GM19239 (cell line): ENCODE results near the gene STOM.

Experiments
- DNase-seq: peaks from one replicate; pipeline ENCODE4 v3.0.0; 2011; ENCODE audit warnings: low spot score; ENCODE audit not compliant: insufficient read length
- FAIRE-seq: peaks from 2 replicates; lab custom pipeline; 2011; peaks lifted over from hg19 to GRCh38; lab: Jason Lieb, UNC

STOM gene

GRCh38 chr9:121372239-121373010 lies 2.4 kb upstream of the STOM start:
- DNase-seq, result no peak
- FAIRE-seq, result no peak

GRCh38 chr9:121371495-121372061 lies 1.5 kb upstream of the STOM start:
- DNase-seq (no peak), FAIRE-seq (no peak)

- FAIRE-seq (peak; percentile 70), DNase-seq (no peak)
These were observed 1.3 kb downstream of the STOM start for GRCh38 chr9:121368745-121369144.

- FAIRE-seq, result no peak
- DNase-seq, result no peak
These were observed 1.9 kb downstream of the STOM start for GRCh38 chr9:121368138-121368522.

- no peak for FAIRE-seq
- no peak for DNase-seq
These were observed 2.5 kb downstream of the STOM start for GRCh38 chr9:121367306-121368137.

GRCh38 chr9:121366611-121367192 lies 3.3 kb downstream of the STOM start:
- DNase-seq (no peak), FAIRE-seq (no peak)

GRCh38 chr9:121365564-121365963 lies 4.5 kb downstream of the STOM start:
- DNase-seq (no peak), FAIRE-seq (no peak)

- FAIRE-seq (no peak), DNase-seq (no peak)
These were observed 5.2 kb downstream of the STOM start for GRCh38 chr9:121364886-121365285.

GRCh38 chr9:121364077-121364476 lies 6.0 kb downstream of the STOM start:
- no peak for DNase-seq
- FAIRE-seq, result no peak

- FAIRE-seq, result no peak
- DNase-seq, result no peak
These were observed 6.5 kb downstream of the STOM start for GRCh38 chr9:121363622-121363961.

GRCh38 chr9:121362813-121363621 lies 7.0 kb downstream of the STOM start:
- no peak for FAIRE-seq

GRCh38 chr9:121360601-121361374 lies 9.3 kb downstream of the STOM start:
- peak; percentile 37 for FAIRE-seq
- no peak for DNase-seq

More at GRCh38 chr9:121362813-121363621, 7.0 kb downstream of the STOM start:
- DNase-seq, result no peak

- FAIRE-seq (no peak), DNase-seq (no peak)
These were observed 10.4 kb downstream of the STOM start for GRCh38 chr9:121359351-121360294.

GRCh38 chr9:121358751-121359150 lies 11.3 kb downstream of the STOM start:
- DNase-seq, result no peak
- FAIRE-seq, result peak; percentile 81

GRCh38 chr9:121357011-121357410 lies 13.0 kb downstream of the STOM start:
- DNase-seq (no peak), FAIRE-seq (no peak)

GRCh38 chr9:121354762-121355161 lies 15.3 kb downstream of the STOM start:
- no peak for DNase-seq
- FAIRE-seq, result no peak

GRCh38 chr9:121354141-121354540 lies 15.9 kb downstream of the STOM start:
- FAIRE-seq, result no peak

More at GRCh38 chr9:121354141-121354540, 15.9 kb downstream of the STOM start:
- no peak for DNase-seq
